Fibroblast of lung (primary cell): ENCODE data around the gene UQCRHL. TPM values are rescaled to one million over a fixed set of nuclear protein-coding genes. Genes with fewer than 3 reads are reported as not detected.

Experiments used
- DNase-seq, 2 donors: peaks; one replicate each; pipeline versions ENCODE4 v3.0.0 to v3.0.0-alpha.2; 2010; ENCODE audit warnings: low read depth in 2 of 2
- H2AFZ ChIP-seq: 2 replicates; pipeline ENCODE4 v1.5.1; 2012; ENCODE audit warnings: low read length, control low read depth, inconsistent platforms
- H3K27ac ChIP-seq: 2 replicates; pipeline ENCODE4 v1.5.1; 2011; ENCODE audit warnings: low read length, control low read depth; ENCODE audit not compliant: insufficient read depth
- H3K27me3 ChIP-seq: 2 replicates; pipeline ENCODE4 v1.5.1; 2011; ENCODE audit warnings: mild to moderate bottlenecking, low read length; ENCODE audit not compliant: control insufficient read depth, insufficient read depth
- H3K36me3 ChIP-seq: 2 replicates; pipeline ENCODE4 v1.5.1; 2011; ENCODE audit warnings: low read length; ENCODE audit not compliant: control insufficient read depth, insufficient read depth
- H3K4me1 ChIP-seq: 2 replicates; pipeline ENCODE4 v1.5.1; 2011; ENCODE audit warnings: low read length; ENCODE audit not compliant: control insufficient read depth, insufficient read depth; ENCODE audit errors: extremely low read depth
- H3K4me2 ChIP-seq: 2 replicates; pipeline ENCODE4 v1.5.1; 2011; ENCODE audit warnings: low read length, control low read depth; ENCODE audit not compliant: insufficient read depth; ENCODE audit errors: extremely low read depth
- H3K4me3 ChIP-seq, 4 experiments: fragments of 200-600 bp in 1 of 4; sonication (generic) in 1 of 4; replicated peaks in 1 of 4; 2 replicates each; pipeline ENCODE4 v1.5.1; 2011 to 2016; ENCODE audit warnings: low read length in 4 of 4, low read depth in 3 of 4, mild to moderate bottlenecking in 3 of 4, control low read depth in 2 of 4, inconsistent platforms in 1 of 4, mixed read lengths in 1 of 4; ENCODE audit not compliant: insufficient read depth in 1 of 4; ENCODE audit errors: control extremely low read depth in 1 of 4
- H3K79me2 ChIP-seq: 2 replicates; pipeline ENCODE4 v1.5.1; 2012; ENCODE audit warnings: mild to moderate bottlenecking, low read length, inconsistent platforms; ENCODE audit not compliant: control insufficient read depth, insufficient read depth
- H3K9ac ChIP-seq: 2 replicates; pipeline ENCODE4 v1.5.1; 2011; ENCODE audit warnings: mild to moderate bottlenecking, low read length, control low read depth; ENCODE audit not compliant: insufficient read depth
- H3K9me3 ChIP-seq: 2 replicates; pipeline ENCODE4 v1.5.1; 2012; ENCODE audit warnings: low read depth, low read length; ENCODE audit not compliant: control insufficient read depth, insufficient read depth
- H4K20me1 ChIP-seq: 2 replicates; pipeline ENCODE4 v1.5.1; 2011; ENCODE audit warnings: low read length; ENCODE audit not compliant: control insufficient read depth, insufficient read depth; ENCODE audit errors: extremely low read depth
- CTCF ChIP-seq, 2 donors: IDR thresholded peaks in 1 of 2; conservative IDR thresholded peaks in 1 of 2; 1 replicate in 1 of 2; 2 replicates in 1 of 2; pipeline ENCODE4 v1.5.1; 2011 to 2012; ENCODE audit warnings: low read length in 2 of 2, control low read depth in 1 of 2, inconsistent platforms in 1 of 2, low read depth in 1 of 2, mild to moderate bottlenecking in 1 of 2
- EZH2 ChIP-seq: IDR thresholded peaks from 2 replicates; pipeline ENCODE4 v1.5.1; 2012; ENCODE audit warnings: low read length, control low read depth, mild to moderate bottlenecking; ENCODE audit errors: missing control alignments
- polyA plus RNA-seq, 2 donors: library from polyadenylated mRNA; depleted of rRNA in 1 of 2; stranded (reverse) in 1 of 2; unstranded in 1 of 2; fragments of >200 nt; gene quantifications; 2 replicates each; pipeline ENCODE4 v1.2.1, GENCODE V29; 2011 to 2012; ENCODE audit warnings: missing spikeins in 1 of 2
- total RNA-seq: library from RNA; depleted of rRNA; stranded (reverse); fragments of >200 nt; gene quantifications from 2 replicates; pipeline ENCODE4 v1.2.1, GENCODE V29; 2014

UQCRHL gene
- total and polyA plus RNA-seq, 2 donors (not counting 1 experiment from before 2014, with no cell fraction given), result 1.3 to 7.8 TPM

- Histone ChIP-seq H3K79me2 (peaks cover 4% of the 10 kb centered on the region), H2AFZ (no peak overlapping the region), H3K27me3 (no peaks in the 10 kb centered on the region), H3K36me3 (peaks cover 5% of the 10 kb centered on the region), H3K4me1 (peaks cover 16% of the 10 kb centered on the region), H4K20me1 (no peaks in the 10 kb centered on the region), H3K27ac (no peak overlapping the region), H3K9ac (no peak overlapping the region), H3K9me3 (no peaks in the 10 kb centered on the region), H3K4me3 (no peak overlapping the region), H3K4me2 (no peak overlapping the region)
- DNase-seq, result no peak
- TF ChIP-seq CTCF (conservative IDR thresholded peaks at IDR 0.05 in 1 of 2, IDR thresholded peaks at IDR 0.05 in 1 of 2; ENCODE audit: low read depth in 1 of 2, low read length in 2 of 2) (no peak), EZH2 (no peak)
These were observed 44.9 kb downstream of the UQCRHL start for GRCh38 chr1:15762546-15762945.

GRCh38 chr1:15761366-15762128 is 45.9 kb downstream of the UQCRHL start:
- peaks cover 16% of the 10 kb centered on the region for H3K4me1 ChIP-seq
- no peak overlapping the region for H2AFZ ChIP-seq
- no peaks in the 10 kb centered on the region for H4K20me1 ChIP-seq
- no peaks in the 10 kb centered on the region for H3K9me3 ChIP-seq
- peaks cover 4% of the 10 kb centered on the region for H3K79me2 ChIP-seq
- peak in 1 of 2 donors; percentile 35 for DNase-seq
- H3K9ac ChIP-seq, result no peak overlapping the region
- peak overlapping the region in 2 of 4 experiments; percentile 42 to 71 for H3K4me3 ChIP-seq
- peak overlapping the region; percentile 69 for H3K27ac ChIP-seq
- TF ChIP-seq CTCF (conservative IDR thresholded peaks at IDR 0.05 in 1 of 2, IDR thresholded peaks at IDR 0.05 in 1 of 2; ENCODE audit: low read depth in 1 of 2, low read length in 2 of 2) (no peak), EZH2 (no peak)
- H3K4me2 ChIP-seq, result peak overlapping the region; percentile 29
- H3K36me3 ChIP-seq, result peaks cover 5% of the 10 kb centered on the region
- no peaks in the 10 kb centered on the region for H3K27me3 ChIP-seq

GRCh38 chr1:15760520-15761211 is 46.8 kb downstream of the UQCRHL start:
- TF ChIP-seq EZH2, result no peak
- peak in 1 of 2 donors; percentile 4 for TF ChIP-seq CTCF (conservative IDR thresholded peaks at IDR 0.05 in 1 of 2, IDR thresholded peaks at IDR 0.05 in 1 of 2; ENCODE audit: low read depth in 1 of 2, low read length in 2 of 2)
- Histone ChIP-seq H3K4me3 (peak overlapping the region; percentile 3 to 71 (median 40)), H3K9me3 (no peaks in the 10 kb centered on the region), H3K27ac (peak overlapping the region; percentile 69), H3K4me1 (peaks cover 16% of the 10 kb centered on the region), H3K79me2 (peaks cover 4% of the 10 kb centered on the region), H3K27me3 (no peaks in the 10 kb centered on the region), H2AFZ (peak overlapping the region; percentile 19), H3K4me2 (peak overlapping the region; percentile 77), H3K9ac (peak overlapping the region; percentile 40), H3K36me3 (peaks cover 5% of the 10 kb centered on the region), H4K20me1 (no peaks in the 10 kb centered on the region)
- DNase-seq, result peak; percentile 83 to 87
